CD4-positive, alpha-beta T cell treated with Interleukin-4 for 1 hour (primary cell): ENCODE results near the gene PPIAL4G.
"Not testable (repeated sequence)": the region's sequence is repeated elsewhere in the genome, so short reads cannot be mapped to it uniquely, and the experiment has no call there.

Experiments
- DNase-seq, 2 donors: peaks; one replicate each; pipeline ENCODE4 v3.0.0-alpha.2; 2020 to 2022

PPIAL4G gene

GRCh38 chr1:148483029-148483428 lies at the start of gene PPIAL4G:
Gene PPIAL4G (minus strand): TSS chr1:148483302. CDS start chr1:148483252, 50 bp downstream.
- DNase-seq = not testable (repeated sequence)

- DNase-seq = not testable (repeated sequence)
These were observed 49.1 kb upstream of the PPIAL4G start for GRCh38 chr1:148532158-148532557.

DNA sequence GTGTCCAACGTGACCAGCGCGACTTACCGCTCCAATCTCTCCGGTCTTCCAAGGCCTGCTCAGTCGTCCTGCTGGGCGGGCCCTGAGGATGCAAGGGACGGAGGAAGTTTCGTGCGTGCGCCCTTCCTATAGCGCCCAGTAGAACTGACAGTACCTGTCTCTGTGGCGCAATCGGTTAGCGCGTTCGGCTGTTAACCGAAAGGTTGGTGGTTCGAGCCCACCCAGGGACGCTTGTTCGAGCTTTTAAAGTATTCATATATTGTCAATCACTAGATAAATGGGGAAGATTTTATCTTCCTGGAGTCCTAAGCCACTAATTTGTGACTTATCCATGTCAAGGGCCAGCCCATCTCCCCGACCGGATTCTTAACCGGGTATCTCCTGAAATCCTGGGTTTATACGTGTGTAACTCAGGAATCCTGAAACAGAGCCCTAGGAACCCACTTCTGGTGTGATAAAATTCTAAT lies 46.0 kb upstream of the PPIAL4G start:
- peak; percentile 78 to 80 for DNase-seq

- not testable (repeated sequence) for DNase-seq
These were observed 45.5 kb upstream of the PPIAL4G start for GRCh38 chr1:148528591-148528990.

DNA sequence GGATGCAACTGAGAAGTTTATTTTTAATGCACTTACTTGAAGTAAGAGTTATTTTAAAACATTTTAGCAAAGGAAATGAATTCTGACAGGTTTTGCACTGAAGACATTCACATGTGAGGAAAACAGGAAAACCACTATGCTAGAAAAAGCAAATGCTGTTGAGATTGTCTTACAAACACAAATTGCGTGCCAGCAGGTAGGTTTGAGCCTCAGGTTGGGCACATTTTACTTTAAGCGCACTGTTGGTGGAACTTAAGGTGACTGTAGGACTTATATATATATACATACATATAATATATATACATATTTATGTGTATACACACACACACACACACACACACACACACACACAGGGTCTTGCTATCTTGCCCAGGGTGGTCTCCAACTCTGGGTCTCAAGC lies 43.5 kb upstream of the PPIAL4G start:
- DNase-seq = peak; percentile 9 to 39

GRCh38 chr1:148523205-148524144 lies 40.4 kb upstream of the PPIAL4G start:
- peak; percentile 11 to 44 for DNase-seq

- peak; percentile 95 for DNase-seq
These were observed 39.6 kb upstream of the PPIAL4G start for GRCh38 chr1:148522561-148523204.

- peak; percentile 91 to 94 for DNase-seq
These were observed 39.0 kb upstream of the PPIAL4G start for GRCh38 chr1:148522072-148522471.

DNA sequence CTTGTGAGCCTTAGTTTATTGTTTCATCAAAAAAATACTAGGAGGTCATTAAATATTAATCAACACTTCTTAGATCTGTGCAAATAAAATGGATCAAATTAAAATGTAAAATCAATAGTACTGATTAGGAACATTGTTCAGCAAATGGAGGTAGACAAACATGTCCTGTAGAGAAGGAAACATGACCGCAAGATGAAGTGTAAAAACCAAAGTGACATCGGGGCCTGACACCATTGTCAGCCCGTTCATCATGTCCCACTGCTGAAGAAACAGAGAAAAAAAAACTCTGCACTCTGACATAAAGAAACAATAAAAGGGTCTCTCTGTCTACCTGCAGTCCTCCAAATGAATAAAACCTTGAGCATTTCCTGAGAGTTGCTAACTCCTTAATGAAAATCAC lies 31.2 kb upstream of the PPIAL4G start:
- peak in 1 of 2 donors; percentile 11 for DNase-seq

DNA sequence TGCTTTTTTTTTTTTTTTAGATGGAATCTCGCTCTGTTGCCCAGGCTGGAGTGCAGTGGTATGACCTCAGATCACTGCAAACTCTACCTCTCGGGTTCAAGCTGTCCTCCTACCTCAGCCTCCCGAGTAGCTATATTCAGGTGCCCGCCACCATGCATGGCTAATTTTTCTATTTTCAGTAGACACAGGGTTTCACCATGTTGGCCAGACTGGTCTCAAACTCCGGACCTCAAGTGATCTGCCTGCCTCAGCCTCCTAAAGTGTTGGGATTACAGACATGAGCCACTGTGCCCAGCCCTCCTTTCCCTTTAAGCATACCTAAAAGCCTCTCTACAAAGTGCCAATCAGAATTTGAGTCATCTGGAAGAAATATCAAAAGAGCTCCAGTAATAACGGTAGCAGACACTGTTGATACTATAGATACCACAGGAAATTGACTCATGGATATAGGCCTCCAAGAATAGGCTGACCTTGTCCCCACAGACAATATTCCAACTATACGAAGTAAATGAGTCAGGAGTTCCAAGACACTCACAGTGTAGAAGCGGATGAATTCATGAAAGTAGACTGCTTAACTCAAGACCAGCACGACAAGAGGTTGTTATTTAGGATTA lies 29.6 kb upstream of the PPIAL4G start:
- not testable (repeated sequence) for DNase-seq

GRCh38 chr1:148493933-148494332 lies 10.8 kb upstream of the PPIAL4G start:
- DNase-seq = not testable (repeated sequence)

- peak; percentile 53 to 62 for DNase-seq
These were observed 2.0 kb downstream of the PPIAL4G start for GRCh38 chr1:148481134-148481533.

DNA sequence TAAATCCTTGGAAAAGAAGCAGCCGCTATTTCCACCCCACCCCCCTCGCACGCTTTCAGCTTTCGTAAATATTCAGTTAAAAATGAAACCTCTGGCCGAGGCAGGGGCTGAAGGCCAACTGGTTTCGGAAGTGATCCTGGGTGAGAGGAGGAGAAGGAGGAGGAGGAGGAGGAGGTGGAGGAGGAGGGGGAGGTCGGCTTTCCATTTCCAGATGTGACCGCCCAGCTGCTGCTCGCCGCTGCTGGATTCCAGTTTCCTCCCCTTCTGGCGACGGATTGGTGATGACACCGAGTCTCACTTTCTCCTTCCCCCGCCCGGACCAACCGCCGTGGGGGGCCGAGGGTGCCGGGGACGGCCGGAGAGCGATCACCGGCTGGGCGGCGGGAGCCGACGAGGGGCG lies 23.4 kb downstream of the PPIAL4G start:
- DNase-seq = not testable (repeated sequence)

DNA sequence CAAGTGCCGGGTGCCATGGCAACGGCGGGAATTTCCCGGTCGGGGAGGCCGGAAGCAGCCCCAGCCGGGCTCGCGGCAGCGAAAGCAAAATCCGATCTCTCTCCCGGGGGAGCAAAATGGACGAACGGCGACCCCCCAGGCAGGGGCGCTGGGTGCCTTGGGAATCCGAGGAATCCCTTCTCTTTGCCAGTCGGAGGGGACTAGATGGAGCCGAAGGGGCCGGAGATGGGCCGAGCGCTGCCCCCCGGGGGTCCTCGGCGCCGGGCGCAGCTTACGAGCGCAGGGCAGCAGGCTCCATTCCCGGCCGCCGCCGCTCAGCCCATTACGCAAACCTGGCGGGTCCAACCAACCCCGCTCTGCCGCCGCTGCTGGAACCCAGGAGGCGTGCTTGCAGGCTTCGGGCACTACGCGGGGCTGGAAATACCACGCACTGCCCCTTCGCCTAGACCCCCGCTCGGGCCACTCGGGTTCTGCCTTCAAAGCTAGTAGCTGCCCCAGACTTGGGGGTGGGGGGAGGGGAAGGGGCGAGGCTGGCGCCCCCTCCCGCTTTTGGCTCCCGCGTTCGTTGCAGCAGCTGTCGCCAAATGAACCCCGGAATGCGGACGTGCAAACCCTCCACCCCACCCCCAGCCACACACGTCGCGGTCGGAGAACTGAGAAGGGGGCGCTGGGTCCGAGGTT lies 24.1 kb downstream of the PPIAL4G start:
- DNase-seq = peak; percentile 62 to 69

- DNase-seq = peak; percentile 78 to 90
These were observed 24.7 kb downstream of the PPIAL4G start for GRCh38 chr1:148458398-148458797.

GRCh38 chr1:148452845-148453244 lies 30.3 kb downstream of the PPIAL4G start:
- DNase-seq = not testable (repeated sequence)

DNA sequence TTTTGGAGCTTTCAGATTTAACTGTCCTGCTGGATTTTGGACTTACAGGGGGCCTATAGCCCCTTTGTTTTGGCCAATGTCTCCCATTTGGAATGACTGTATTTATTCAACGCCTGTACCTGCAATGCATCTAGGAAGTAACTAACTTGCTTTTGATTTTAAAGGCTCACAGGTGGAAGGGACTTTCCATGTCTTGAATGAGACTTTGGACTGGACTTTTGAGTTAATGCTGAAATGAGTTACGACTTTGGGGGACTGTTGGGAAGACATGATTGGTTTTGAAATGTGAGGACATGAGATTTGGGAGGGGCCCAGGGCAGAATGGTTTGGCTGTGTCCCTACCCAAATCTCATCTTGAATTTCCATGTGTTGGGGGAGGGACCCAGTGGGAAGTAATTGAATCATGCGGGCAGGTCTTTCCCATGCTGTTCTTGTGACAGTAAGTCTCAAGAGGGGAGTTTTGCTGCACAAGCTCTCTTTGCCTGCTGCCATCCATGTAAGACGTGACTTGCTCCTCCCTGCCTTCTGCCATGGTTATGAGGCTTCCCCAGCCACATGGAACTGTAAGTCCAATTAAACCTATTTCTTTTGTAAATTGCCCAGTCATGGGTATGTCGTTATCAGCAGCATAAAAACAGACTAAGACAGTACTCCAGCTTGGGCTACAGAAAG lies 43.3 kb downstream of the PPIAL4G start:
- DNase-seq = not testable (repeated sequence)

- DNase-seq = no peak
These were observed 47.7 kb downstream of the PPIAL4G start for GRCh38 chr1:148435406-148435805.

- DNase-seq = no peak
These were observed 48.3 kb downstream of the PPIAL4G start for GRCh38 chr1:148434832-148435231.

- not testable (repeated sequence) for DNase-seq
These were observed 50.2 kb downstream of the PPIAL4G start for GRCh38 chr1:148432916-148433317.
